ENCODE results near the gene NHEJ1. TPM values are rescaled to one million over a fixed set of nuclear protein-coding genes. Genes with fewer than 3 reads are reported as not detected.

Gene NHEJ1
- total RNA-seq, result 12.4 and 12.6 TPM in 2 replicates

GRCh38 chr2:219160186-219161017 is at the start of gene NHEJ1:
TSS of gene NHEJ1 (minus strand) at chr2:219160815. CDS start at chr2:219158362, 2,453 bp downstream.

DNA sequence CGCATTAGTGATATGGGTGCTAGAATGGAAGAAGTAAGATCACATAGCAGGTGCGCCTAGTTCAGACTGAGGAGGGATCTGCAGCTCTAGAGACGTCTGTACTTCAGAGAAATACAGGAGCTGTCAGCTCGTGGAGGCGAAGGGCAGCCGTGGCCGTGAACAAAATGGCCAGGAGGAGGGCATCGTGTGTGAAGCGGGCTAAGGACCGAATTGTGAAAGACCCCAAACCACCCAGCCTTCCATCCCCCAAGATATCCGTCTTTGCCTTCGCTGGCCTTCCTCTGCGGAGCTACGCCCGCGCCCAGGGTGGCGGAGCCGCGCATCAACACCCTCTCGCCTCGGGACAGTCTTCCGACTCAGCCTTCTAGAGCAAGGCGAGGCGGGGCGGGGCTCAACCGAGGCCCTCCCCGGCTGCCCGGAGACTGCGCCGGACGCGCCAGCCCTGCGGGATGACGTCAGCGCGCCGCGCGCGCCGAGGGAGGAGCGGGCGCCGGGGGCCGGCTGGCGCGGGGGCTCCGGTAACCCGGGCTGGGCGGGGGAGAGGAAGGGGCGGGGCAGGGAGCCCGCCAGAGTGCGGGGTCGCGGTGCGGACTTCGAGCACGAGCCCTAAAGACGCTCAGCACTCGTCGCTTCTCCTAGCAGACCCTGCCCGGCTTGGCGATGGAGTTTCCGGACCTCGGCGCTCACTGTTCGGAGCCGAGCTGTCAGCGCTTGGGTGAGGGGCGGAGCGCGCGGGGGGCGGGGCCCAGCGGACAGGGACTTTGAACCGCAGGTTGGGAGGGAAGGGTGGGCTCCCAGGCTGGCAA is 45.9 kb upstream of the NHEJ1 start, which contains the start of gene ZFAND2B:
Gene ZFAND2B, plus strand, starts transcription at position 455 of the 806 bp plus-strand sequence. Its CDS starts 206 bp downstream, at position 661.

DNA sequence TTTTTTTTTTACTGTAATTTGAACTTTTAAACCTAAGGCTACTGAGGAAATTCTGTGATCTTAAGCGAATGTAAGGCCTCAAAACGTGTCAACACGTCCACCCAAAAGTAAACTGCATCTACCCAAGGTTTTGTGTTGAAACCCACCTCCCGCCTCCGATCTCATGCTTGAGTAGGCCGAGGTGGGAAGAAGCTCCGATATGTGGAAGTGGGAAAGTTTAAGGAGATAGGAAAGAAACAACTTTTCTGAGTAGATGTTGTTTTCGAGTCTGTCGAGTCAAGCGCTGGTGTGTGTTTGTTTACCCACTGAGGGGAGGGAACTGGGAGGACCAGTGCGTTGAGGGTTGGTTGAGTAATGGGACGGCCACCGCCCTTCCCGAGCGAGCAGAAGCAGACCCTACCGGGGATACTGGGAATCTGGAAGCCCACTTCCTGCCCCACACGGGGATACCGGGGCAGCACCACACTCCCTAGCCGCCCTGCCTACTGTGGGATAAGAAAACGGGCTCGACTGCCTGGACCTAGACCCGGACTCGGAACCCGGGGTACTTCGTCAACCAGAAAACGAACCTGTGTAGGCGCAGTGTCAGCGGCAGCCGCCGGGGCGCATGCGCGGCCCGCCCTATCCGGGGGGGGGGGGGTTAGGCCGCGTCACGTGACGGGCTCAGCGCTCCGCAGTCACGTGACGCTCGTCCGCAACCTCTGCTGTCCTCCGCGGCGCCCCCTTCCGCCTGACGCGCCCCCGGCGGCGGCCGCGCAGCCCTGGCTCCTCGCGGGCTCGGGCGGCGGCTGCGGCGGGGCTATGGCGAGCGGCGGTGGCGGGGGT is 17.1 kb upstream of the NHEJ1 start, which contains the start of gene RETREG2:
Gene RETREG2, plus strand, starts transcription at position 724 of the 825 bp plus-strand sequence. Its CDS starts 78 bp downstream, at position 802.

DNA sequence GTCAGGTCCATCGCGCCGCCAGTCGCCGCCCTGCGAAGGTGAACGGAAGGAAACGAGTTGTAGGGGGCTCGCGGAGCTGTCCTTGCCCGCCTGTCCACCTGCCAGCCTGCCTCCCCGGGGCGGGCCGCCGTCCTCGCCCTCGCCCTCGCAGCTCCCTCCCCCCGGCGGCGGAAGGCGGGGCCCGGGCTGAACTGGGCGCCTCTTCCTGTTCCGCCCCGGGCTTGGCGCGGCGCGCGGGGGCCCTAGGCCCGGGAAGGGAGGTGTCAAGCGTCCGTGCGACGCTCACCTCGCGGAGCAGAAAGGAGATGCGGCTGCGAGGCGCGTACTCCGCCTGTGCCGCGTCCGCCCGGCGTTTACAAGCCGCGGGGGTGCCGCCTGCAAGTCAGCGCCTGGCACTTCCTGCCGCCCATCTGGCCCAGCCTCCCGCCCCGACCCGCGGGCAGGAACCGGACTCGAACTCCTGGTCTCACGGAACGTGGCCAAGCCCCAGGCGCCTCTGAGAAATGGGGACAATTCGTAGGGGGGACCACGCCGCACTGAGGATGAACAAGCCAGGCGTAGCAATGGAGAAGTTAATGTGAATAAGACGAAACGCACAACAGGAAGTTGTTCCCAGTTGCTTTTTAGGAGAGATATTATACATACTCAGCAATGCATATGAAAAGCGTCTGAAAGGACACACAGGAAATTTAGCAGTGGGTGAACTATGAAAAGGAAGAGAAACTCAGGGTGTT is 16.4 kb upstream of the NHEJ1 start, which contains the start of gene CNPPD1:
Gene CNPPD1, minus strand, starts transcription at position 108 of the 734 bp plus-strand sequence. Its CDS starts 97 bp downstream, at position 11.

DNA sequence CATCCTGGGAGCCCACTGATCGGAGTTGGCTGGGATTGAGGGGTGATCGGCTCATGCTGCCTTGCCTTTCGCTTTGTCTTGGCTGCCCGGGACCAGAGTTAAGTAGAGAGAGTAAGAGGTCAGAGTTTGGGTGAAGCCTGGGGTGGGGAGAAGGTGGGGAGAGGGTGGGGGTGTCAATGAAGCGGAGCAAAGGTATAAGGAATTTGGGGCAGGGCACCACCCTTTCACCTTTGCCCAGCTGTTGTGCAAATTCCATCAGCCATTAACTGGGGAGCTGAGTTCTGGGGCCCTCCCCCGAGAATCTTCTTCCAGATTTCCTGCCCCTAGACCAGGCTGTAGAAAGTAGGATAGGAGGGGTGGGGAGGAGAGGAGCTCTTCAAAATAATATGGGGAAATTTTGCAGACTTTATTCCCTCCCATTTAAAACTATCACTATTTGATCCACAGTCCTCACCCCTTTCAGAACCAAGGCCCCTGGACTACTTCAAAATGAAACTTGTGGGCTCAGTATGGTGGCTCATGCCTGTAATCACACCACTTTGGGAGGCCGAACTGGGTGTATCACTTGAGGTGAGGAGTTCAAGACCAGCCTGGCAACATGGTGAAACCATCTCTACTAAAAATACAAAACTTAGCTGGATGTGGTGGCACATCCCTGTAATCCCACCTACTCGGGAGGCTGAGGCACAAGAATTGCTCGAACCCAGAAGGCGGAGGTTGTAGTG is 9.5 kb upstream of the NHEJ1 start, which contains the start of gene SLC23A3:
Gene SLC23A3, minus strand, starts transcription at position 100 of the 725 bp plus-strand sequence. Its CDS starts 45 bp downstream, at position 55.

GRCh38 chr2:219060821-219061791 is 99.5 kb downstream of the NHEJ1 start, which contains the start of gene IHH:
TSS of gene IHH (minus strand) at chr2:219060921. CDS start at chr2:219060467, 454 bp downstream.

GRCh38 chr2:219041252-219041651 is 119.4 kb downstream of the NHEJ1 start, which contains the start of gene CFAP65:
TSS of gene CFAP65 (minus strand) at chr2:219041516. CDS start at chr2:219039048, 2,468 bp downstream.

Other genes starting within 250 kb of the NHEJ1 start
- not detected in 2 replicates for gene CDK5R2, start 201.1 kb downstream of the NHEJ1 start, total RNA-seq
- not detected in 2 replicates for gene FEV, start 175.6 kb downstream of the NHEJ1 start, total RNA-seq
- gene CRYBA2, start 167.4 kb downstream of the NHEJ1 start, total RNA-seq, result not detected in 2 replicates
- not detected in 2 replicates for gene CFAP65, start 119.3 kb downstream of the NHEJ1 start, total RNA-seq
- not detected in 2 replicates for gene IHH, start 99.9 kb downstream of the NHEJ1 start, total RNA-seq
- 0.21 and 0.28 TPM in 2 replicates for gene SLC23A3, start 9.2 kb upstream of the NHEJ1 start, total RNA-seq
- gene CNPPD1, start 16.1 kb upstream of the NHEJ1 start, total RNA-seq, result 42.9 and 50.6 TPM in 2 replicates
- 34.1 and 43.3 TPM in 2 replicates for gene RETREG2, start 17.5 kb upstream of the NHEJ1 start, total RNA-seq
- gene ZFAND2B, start 46.0 kb upstream of the NHEJ1 start, total RNA-seq, result 23.5 and 31.5 TPM in 2 replicates
- 23.6 and 25.6 TPM in 2 replicates for gene ABCB6, start 58.1 kb upstream of the NHEJ1 start, total RNA-seq
- 38.8 and 51.2 TPM in 2 replicates for gene ATG9A, start 68.8 kb upstream of the NHEJ1 start, total RNA-seq
- 22.5 and 24.5 TPM in 2 replicates for gene ANKZF1, start 69.0 kb upstream of the NHEJ1 start, total RNA-seq
- gene GLB1L, start 84.6 kb upstream of the NHEJ1 start, total RNA-seq, result 5.9 and 7.4 TPM in 2 replicates
- 9.9 and 10.2 TPM in 2 replicates for gene STK16, start 84.7 kb upstream of the NHEJ1 start, total RNA-seq
- gene TUBA4B, start 92.4 kb upstream of the NHEJ1 start, total RNA-seq, result not detected in 2 replicates
- gene TUBA4A, start 93.1 kb upstream of the NHEJ1 start, total RNA-seq, result 330 and 647 TPM in 2 replicates
- 42.6 and 50.6 TPM in 2 replicates for gene DNAJB2, start 118.6 kb upstream of the NHEJ1 start, total RNA-seq
- gene PTPRN, start 148.6 kb upstream of the NHEJ1 start, total RNA-seq, result 0.49 TPM in 1 of 2 replicates, not detected in the other
- not detected in 2 replicates for gene RESP18, start 171.9 kb upstream of the NHEJ1 start, total RNA-seq
- gene DNPEP, start 227.1 kb upstream of the NHEJ1 start, total RNA-seq, result 35.7 and 41.8 TPM in 2 replicates